ENCODE results near the gene SEC14L2.

SEC14L2 gene

GRCh38 chr22:30429887-30430286 lies 33.1 kb downstream of the SEC14L2 start:
- ChIA-PET POLR2A (no interaction called here), CTCF (interaction anchor here (1.1 to 1.3 kb wide), 2 partner anchors 15 to 40 kb away, joined by 3 to 4 read pairs; no protein-coding TSS in a partner anchor)
- H3K4me3 ChIP-seq (ENCODE audit: low read depth, low read length), result no peak overlapping the region
- no peak for TF ChIP-seq CTCF (IDR thresholded peaks at IDR 0.05; ENCODE audit: insufficient read depth, low read length, missing control alignments)
- DNase-seq (ENCODE audit: low read depth, low spot score), result no peak

- POLR2A ChIA-PET, result interaction anchor here (0.8 kb wide), 1 partner anchor 561 kb away, joined by 3 read pairs; no protein-coding TSS in a partner anchor
- TF ChIP-seq CTCF (IDR thresholded peaks at IDR 0.05; ENCODE audit: insufficient read depth, low read length, missing control alignments), result no peak
- DNase-seq (ENCODE audit: low read depth, low spot score), result no peak
- CTCF ChIA-PET, result interaction anchor here (1.1 to 6.9 kb wide), 3 partner anchors 14 to 55 kb away, joined by 3 to 59 read pairs (median 3); no protein-coding TSS in a partner anchor
- no peak overlapping the region for H3K4me3 ChIP-seq (ENCODE audit: low read depth, low read length)
Observed at GRCh38 chr22:30430933-30431332, 34.1 kb downstream of the SEC14L2 start.

- ChIA-PET POLR2A (no interaction called here), CTCF (interaction anchor here (0.9 to 6.9 kb wide), 4 partner anchors 7 to 144 kb away, joined by 3 to 59 read pairs (median 11); partner anchors contain the start of gene RNF215)
- TF ChIP-seq CTCF (IDR thresholded peaks at IDR 0.05; ENCODE audit: insufficient read depth, low read length, missing control alignments), result no peak
- DNase-seq (ENCODE audit: low read depth, low spot score), result no peak
- no peak overlapping the region for H3K4me3 ChIP-seq (ENCODE audit: low read depth, low read length)
Observed at GRCh38 chr22:30432096-30432495, 35.3 kb downstream of the SEC14L2 start.

- POLR2A ChIA-PET, result interaction anchor here (1.4 kb wide), 1 partner anchor 8 kb away, joined by 4 read pairs; no protein-coding TSS in a partner anchor
Observed at GRCh38 chr22:30432520-30432919, 35.7 kb downstream of the SEC14L2 start.

GRCh38 chr22:30433227-30433626 lies 36.4 kb downstream of the SEC14L2 start:
- ChIA-PET POLR2A (interaction anchor here (1.4 kb wide), 1 partner anchor 9 kb away, joined by 4 read pairs; no protein-coding TSS in a partner anchor), CTCF (interaction anchor here (1.4 to 6.9 kb wide), 4 partner anchors 9 to 145 kb away, joined by 4 to 59 read pairs (median 11); partner anchors contain the start of gene RNF215)
- no peak for DNase-seq (ENCODE audit: low read depth, low spot score)
- H3K4me3 ChIP-seq (ENCODE audit: low read depth, low read length), result no peak overlapping the region
- TF ChIP-seq CTCF (IDR thresholded peaks at IDR 0.05; ENCODE audit: insufficient read depth, low read length, missing control alignments), result no peak

More at GRCh38 chr22:30432520-30432919, 35.7 kb downstream of the SEC14L2 start:
- no peak for TF ChIP-seq CTCF (IDR thresholded peaks at IDR 0.05; ENCODE audit: insufficient read depth, low read length, missing control alignments)
- CTCF ChIA-PET, result interaction anchor here (0.9 to 6.9 kb wide), 4 partner anchors 8 to 144 kb away, joined by 3 to 59 read pairs (median 11); partner anchors contain the start of gene RNF215
- no peak overlapping the region for H3K4me3 ChIP-seq (ENCODE audit: low read depth, low read length)
- DNase-seq (ENCODE audit: low read depth, low spot score), result no peak

- TF ChIP-seq CTCF (IDR thresholded peaks at IDR 0.05; ENCODE audit: insufficient read depth, low read length, missing control alignments), result no peak
- DNase-seq (ENCODE audit: low read depth, low spot score), result no peak
- CTCF ChIA-PET, result interaction anchor here (1.4 to 6.9 kb wide), 4 partner anchors 9 to 146 kb away, joined by 4 to 59 read pairs (median 11); partner anchors contain the start of gene RNF215
- no peak overlapping the region for H3K4me3 ChIP-seq (ENCODE audit: low read depth, low read length)
- POLR2A ChIA-PET, result interaction anchor here (1.4 kb wide), 1 partner anchor 10 kb away, joined by 4 read pairs; no protein-coding TSS in a partner anchor
Observed at GRCh38 chr22:30433773-30434172, 37.0 kb downstream of the SEC14L2 start.

Data from AG04449 (cell line).